Subcutaneous adipose tissue (tissue), 4 donors: ENCODE measurements around the gene LRRC19. TPM values are rescaled to one million over a fixed set of nuclear protein-coding genes. Genes with fewer than 3 reads are reported as not detected.

Experiments
- total RNA-seq, 4 donors: library from RNA; depleted of rRNA; stranded (reverse); fragments of >200 nt; gene quantifications; one replicate each; pipeline ENCODE4 v1.1.0, GENCODE V29; 2016
- TF ChIP-seq, protein P1 (sequence below): fragments of 450-650 bp; IDR thresholded peaks from one replicate; pipeline ENCODE4 v1.5.1; 2016; ENCODE audit warnings: low read depth, mild to moderate bottlenecking, control low read depth, antibody characterized with exemption, moderate library complexity

LRRC19 gene, protein sequence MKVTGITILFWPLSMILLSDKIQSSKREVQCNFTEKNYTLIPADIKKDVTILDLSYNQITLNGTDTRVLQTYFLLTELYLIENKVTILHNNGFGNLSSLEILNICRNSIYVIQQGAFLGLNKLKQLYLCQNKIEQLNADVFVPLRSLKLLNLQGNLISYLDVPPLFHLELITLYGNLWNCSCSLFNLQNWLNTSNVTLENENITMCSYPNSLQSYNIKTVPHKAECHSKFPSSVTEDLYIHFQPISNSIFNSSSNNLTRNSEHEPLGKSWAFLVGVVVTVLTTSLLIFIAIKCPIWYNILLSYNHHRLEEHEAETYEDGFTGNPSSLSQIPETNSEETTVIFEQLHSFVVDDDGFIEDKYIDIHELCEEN
- not detected for total RNA-seq

DNA sequence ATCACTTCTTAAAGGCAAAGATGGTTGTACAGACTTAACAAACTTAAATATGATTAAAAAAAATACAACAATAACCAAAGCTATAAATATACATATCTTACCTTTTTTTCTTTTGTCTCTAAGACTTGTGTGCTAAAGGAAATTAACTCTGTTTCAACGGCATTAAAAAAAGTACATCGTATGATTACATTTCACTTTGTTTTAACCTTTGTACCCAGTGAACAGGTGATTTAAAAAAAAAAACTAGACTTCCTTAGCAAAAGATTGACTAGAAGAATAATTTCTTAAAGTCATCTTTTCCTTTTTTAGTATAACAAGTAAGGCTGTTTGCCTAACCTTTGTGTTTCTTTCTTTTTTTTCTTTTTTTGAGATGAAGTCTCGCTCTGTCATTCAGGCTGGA lies at the start of gene LRRC19:
Gene LRRC19, minus strand, starts transcription at position 182 of the 400 bp plus-strand sequence. CDS start 5,978 bp downstream, outside the sequence.
- TF ChIP-seq, protein P1, sequence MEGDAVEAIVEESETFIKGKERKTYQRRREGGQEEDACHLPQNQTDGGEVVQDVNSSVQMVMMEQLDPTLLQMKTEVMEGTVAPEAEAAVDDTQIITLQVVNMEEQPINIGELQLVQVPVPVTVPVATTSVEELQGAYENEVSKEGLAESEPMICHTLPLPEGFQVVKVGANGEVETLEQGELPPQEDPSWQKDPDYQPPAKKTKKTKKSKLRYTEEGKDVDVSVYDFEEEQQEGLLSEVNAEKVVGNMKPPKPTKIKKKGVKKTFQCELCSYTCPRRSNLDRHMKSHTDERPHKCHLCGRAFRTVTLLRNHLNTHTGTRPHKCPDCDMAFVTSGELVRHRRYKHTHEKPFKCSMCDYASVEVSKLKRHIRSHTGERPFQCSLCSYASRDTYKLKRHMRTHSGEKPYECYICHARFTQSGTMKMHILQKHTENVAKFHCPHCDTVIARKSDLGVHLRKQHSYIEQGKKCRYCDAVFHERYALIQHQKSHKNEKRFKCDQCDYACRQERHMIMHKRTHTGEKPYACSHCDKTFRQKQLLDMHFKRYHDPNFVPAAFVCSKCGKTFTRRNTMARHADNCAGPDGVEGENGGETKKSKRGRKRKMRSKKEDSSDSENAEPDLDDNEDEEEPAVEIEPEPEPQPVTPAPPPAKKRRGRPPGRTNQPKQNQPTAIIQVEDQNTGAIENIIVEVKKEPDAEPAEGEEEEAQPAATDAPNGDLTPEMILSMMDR, result no peak

DNA sequence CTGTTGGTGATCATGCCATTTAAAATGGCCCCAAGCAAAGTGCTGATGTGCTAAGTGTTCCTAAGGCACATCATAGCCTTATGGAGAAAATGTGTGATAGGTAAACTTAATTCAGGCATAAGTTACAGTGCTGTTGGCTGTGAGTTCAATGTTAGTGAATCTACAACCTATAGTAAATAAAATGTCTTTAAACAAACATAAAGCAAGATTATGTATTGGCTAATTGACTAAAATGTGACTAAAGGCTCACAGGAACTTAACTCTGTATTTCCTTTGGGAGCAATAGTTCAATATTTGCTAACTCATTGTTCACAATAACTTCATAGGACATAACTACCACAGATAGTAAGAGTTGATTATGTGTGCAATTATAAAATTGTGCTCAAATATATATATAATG lies 49.4 kb upstream of the LRRC19 start:
- TF ChIP-seq, protein P1, result no peak

DNA sequence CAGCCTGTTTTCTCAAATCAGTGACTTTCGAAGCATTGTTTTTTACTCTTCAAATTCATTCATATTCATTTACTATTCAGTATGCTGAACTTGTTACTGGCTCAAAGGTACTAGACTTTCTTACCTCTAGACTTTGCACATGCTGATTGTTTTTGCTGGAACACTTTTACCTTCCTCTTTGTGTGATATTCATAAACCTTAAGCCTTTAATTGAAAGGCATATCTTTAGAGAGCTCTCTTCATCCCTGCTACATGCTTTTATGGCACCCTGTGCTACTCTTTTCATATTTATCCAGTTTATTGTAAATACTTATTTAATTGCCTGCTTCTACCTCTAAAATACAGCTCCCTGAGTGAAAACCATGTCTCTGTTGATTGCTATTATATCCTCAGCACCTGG lies 48.7 kb upstream of the LRRC19 start:
- TF ChIP-seq, protein P1, result no peak

DNA sequence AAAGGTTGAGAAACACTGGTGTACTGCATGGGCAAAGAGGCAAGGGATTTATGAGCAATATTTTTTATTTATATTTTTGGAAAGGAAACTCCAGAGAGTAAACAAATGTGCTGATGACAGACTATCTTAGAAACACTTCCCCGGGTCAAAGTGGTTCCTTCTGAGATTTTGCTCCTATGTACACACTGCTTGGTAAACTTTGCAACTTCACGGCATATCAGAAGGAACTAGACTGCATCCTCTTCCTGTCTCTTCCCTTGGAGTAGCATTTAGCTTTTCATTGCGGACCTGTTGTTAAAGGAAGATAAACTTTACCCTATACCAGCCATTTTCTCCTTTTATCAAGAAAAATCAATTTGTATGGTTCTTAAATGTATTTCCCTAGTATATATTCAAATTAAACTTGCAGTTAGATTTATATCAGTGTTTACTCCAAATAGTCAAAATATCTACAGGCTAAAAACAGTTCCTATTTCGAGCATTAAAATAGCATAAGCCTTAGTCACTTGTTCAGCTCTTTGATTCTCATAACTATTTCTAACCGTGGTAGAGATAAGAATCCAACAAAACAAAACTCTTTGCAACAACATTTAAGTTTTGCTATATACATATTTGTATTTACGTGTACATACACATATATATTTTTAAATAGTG lies 48.0 kb upstream of the LRRC19 start:
- TF ChIP-seq, protein P1, result no peak

DNA sequence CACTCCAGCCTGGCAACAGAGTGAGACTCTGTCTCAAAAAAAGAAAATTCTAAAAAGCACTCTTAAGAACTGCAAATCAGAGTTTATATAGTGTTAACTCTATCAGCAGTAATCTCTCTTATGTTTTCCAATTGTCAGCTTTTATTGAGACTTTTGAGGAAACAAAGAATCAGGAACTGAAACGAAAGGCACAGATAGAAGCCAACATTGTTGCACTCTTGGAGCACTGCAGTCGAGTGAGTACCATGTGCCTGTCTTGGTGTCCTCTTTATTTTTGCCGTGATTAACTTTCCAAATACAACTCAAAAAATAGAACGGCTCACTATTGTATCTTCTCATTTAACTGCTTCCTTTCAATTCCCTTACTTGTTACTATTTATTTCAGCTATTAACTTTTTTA lies 41.7 kb upstream of the LRRC19 start:
- TF ChIP-seq, protein P1, result no peak

DNA sequence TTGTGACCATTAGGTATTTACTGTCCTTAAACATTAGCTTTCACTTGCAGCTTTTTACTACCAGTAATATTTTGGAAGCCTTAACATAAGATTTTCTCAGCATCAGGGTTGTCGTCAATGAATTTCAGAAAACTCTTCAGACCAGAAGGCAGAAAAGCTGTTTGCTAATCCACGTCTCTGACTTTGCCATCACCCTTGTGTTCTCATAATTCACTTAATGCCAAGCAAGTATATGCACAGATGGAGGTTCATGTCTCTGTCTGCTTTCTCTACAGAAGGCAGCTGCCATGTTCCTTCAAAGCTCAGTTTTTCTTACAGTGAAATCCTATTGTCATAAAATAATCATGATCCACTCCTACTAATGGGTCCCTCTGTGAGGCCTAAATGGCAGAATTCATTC lies 37.7 kb upstream of the LRRC19 start:
- TF ChIP-seq, protein P1, result no peak

DNA sequence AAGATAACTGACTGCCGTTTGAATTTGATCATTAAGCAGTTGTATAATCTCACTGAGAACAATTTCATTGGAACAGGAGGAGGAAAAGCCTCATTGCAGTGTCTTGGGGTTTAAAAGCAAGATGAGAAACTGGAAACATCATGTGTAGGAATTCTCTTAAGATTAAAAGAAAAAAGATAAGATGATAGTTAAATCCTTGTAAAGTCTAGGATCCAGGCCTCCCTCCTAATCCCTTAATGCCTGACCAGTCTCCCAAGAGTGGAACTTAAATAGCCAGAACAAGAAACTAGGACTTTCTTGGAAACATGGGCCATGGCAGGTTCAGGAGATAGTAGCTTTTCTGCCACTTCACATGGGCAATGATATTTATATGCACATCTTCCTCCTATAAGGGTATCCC lies 37.0 kb upstream of the LRRC19 start:
- TF ChIP-seq, protein P1, result no peak
